ENCODE results near the gene IL15RA. TPM values are rescaled to one million over a fixed set of nuclear protein-coding genes. Genes with fewer than 3 reads are reported as not detected.

Gene IL15RA
- total RNA-seq, 1 donor from 2014 or later = 0.48 TPM

- H3K4me1 Mint-ChIP-seq (ENCODE audit: low read depth) = peaks cover 10% of the 10 kb centered on the region
- no peak for TF ChIP-seq CTCF (IDR thresholded peaks at IDR 0.05; ENCODE audit: unreplicated experiment)
- peaks cover 4% of the 10 kb centered on the region for H3K9me3 Mint-ChIP-seq (ENCODE audit: low read depth)
- peak overlapping the region; percentile 73 for H3K4me3 Mint-ChIP-seq (ENCODE audit: low read depth)
- DNase-seq (ENCODE audit: low spot score, unreplicated experiment) = no peak
- peaks cover 46% of the 10 kb centered on the region for H3K27me3 Mint-ChIP-seq
- no peak overlapping the region for H3K27ac Mint-ChIP-seq
- H3K36me3 Mint-ChIP-seq (ENCODE audit: insufficient read depth) = peaks cover 3% of the 10 kb centered on the region
These were observed 1.5 kb downstream of the IL15RA start for GRCh38 chr10:5975641-5976473.

DNA sequence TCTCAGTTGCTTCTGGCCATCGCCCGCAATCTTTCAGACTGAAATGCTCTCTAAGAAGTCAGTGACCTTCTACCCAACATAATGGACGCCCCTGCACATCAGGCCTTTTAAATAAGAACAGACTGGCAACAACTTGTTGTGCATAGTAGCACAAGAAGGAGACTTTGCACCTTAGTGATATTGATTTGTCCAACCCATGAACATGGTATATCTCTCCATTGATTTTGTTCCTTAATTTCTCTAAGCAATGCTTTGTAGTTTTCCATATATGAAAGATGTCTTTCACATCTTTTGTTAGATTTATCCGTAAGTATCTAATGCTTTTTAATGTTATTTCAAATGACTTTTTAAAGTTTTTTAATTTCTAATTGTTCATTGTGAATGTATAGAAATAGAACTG is 4.3 kb downstream of the IL15RA start:
- Mint-ChIP-seq H3K27ac (no peak overlapping the region), H3K4me1 (ENCODE audit: low read depth) (peaks cover 18% of the 10 kb centered on the region), H3K27me3 (peaks cover 32% of the 10 kb centered on the region), H3K36me3 (ENCODE audit: insufficient read depth) (peaks cover 3% of the 10 kb centered on the region), H3K9me3 (ENCODE audit: low read depth) (peaks cover 4% of the 10 kb centered on the region), H3K4me3 (ENCODE audit: low read depth) (no peak overlapping the region)
- TF ChIP-seq CTCF (IDR thresholded peaks at IDR 0.05; ENCODE audit: unreplicated experiment) = no peak
- DNase-seq (ENCODE audit: low spot score, unreplicated experiment) = no peak

- Mint-ChIP-seq H3K36me3 (ENCODE audit: insufficient read depth) (peaks cover 3% of the 10 kb centered on the region), H3K27me3 (peaks cover 32% of the 10 kb centered on the region), H3K9me3 (ENCODE audit: low read depth) (peaks cover 4% of the 10 kb centered on the region), H3K27ac (peak overlapping the region; percentile 64), H3K4me3 (ENCODE audit: low read depth) (no peak overlapping the region), H3K4me1 (ENCODE audit: low read depth) (peaks cover 18% of the 10 kb centered on the region)
- no peak for TF ChIP-seq CTCF (IDR thresholded peaks at IDR 0.05; ENCODE audit: unreplicated experiment)
- DNase-seq (ENCODE audit: low spot score, unreplicated experiment) = no peak
These were observed 5.5 kb downstream of the IL15RA start for GRCh38 chr10:5971886-5972285.

DNA sequence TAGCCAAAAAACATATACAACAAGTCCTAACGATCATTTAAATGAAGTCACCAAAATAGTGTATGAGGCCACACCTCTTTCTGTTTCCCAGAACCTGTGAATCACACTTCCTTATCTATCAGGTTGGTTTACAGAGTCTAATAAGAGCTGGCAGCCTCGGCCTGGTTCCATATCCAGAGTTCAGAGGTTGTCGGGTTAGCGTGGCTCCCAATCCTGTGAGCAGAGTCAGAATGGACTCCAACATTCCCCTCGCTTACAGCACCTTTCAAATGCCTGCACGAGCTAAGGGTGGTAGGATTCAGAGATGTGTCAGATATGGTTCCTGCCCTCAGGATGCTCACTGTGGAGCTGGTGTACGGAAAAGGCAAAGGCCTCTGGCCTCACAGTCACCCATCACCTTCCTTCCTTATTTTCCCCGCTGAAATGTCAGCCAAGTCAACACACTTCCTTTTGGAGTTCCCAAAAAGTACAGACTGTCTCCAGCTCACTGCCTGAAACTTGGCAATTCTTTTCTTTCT is 6.0 kb downstream of the IL15RA start:
- DNase-seq (ENCODE audit: low spot score, unreplicated experiment) = no peak
- Mint-ChIP-seq H3K4me1 (ENCODE audit: low read depth) (peaks cover 16% of the 10 kb centered on the region), H3K36me3 (ENCODE audit: insufficient read depth) (peaks cover 3% of the 10 kb centered on the region)

DNA sequence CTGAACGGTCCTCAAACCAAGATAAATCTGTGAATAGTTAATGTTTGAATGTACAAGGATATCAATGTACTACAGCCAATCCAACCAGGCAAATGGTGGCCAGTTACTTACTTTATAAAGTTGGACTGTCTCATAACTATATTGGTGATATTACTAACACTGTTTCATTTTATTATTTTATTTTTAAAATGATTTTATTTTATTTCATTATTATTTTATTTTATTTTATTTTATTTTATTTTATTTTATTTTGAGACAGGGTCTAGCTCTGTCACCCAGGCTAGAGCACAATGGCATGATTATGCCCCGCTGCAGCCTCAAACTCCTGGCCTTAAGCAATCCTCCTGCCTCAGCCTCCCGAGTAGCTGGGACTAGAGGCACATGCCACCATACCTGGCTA is 6.8 kb downstream of the IL15RA start:
- H3K27me3 Mint-ChIP-seq = peaks cover 18% of the 10 kb centered on the region
- no peak for DNase-seq (ENCODE audit: low spot score, unreplicated experiment)
- no peak overlapping the region for H3K4me3 Mint-ChIP-seq (ENCODE audit: low read depth)
- peaks cover 3% of the 10 kb centered on the region for H3K36me3 Mint-ChIP-seq (ENCODE audit: insufficient read depth)
- H3K27ac Mint-ChIP-seq = no peak overlapping the region
- no peak for TF ChIP-seq CTCF (IDR thresholded peaks at IDR 0.05; ENCODE audit: unreplicated experiment)
- peaks cover 15% of the 10 kb centered on the region for H3K4me1 Mint-ChIP-seq (ENCODE audit: low read depth)
- H3K9me3 Mint-ChIP-seq (ENCODE audit: low read depth) = peaks cover 4% of the 10 kb centered on the region

More for the DNA sequence above, 6.0 kb downstream of the IL15RA start:
- no peak overlapping the region for H3K4me3 Mint-ChIP-seq (ENCODE audit: low read depth)
- H3K9me3 Mint-ChIP-seq (ENCODE audit: low read depth) = peaks cover 4% of the 10 kb centered on the region
- H3K27ac Mint-ChIP-seq = peak overlapping the region; percentile 64
- peaks cover 26% of the 10 kb centered on the region for H3K27me3 Mint-ChIP-seq
- TF ChIP-seq CTCF (IDR thresholded peaks at IDR 0.05; ENCODE audit: unreplicated experiment) = no peak
